Stimulated activated CD4-positive, alpha-beta T cell treated with anti-CD3 and anti-CD28 coated beads, Interleukin-15, amount 100 ng/mL, for 1 hour (primary cell): Measurements from ENCODE around the gene DDAH1.
"Not testable (repeated sequence)": the region's sequence is repeated elsewhere in the genome, so short reads cannot be mapped to it uniquely, and the experiment has no call there.

Source experiments
- DNase-seq, 2 donors: peaks; one replicate each; pipeline ENCODE4 v3.0.0-alpha.2; 2020; ENCODE audit warnings: low read depth in 1 of 2, low spot score in 1 of 2

DDAH1 gene

GRCh38 chr1:85471558-85471957, 6.6 kb upstream of the DDAH1 start:
- no peak for DNase-seq

DNA sequence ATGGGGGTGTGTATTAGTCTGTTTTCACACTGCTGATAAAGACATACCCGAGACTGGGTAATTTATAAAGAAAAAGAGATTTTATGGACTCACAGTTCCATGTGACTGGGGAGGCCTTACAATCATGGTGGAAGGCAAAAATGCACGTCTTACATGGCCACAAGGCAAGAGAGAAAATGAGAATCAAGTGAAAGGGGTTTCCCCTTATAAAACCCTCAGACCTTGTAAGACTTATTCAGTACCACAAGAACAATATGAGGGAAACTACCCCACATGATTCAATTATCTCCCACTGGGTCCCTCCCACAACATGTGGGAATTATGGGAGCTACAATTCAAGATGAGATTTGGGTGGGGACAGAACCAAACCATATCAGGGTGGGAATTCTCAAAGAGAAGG, 5.2 kb upstream of the DDAH1 start:
- not testable (repeated sequence) for DNase-seq

GRCh38 chr1:85467929-85468540, 3.1 kb upstream of the DDAH1 start:
- no peak for DNase-seq

DNA sequence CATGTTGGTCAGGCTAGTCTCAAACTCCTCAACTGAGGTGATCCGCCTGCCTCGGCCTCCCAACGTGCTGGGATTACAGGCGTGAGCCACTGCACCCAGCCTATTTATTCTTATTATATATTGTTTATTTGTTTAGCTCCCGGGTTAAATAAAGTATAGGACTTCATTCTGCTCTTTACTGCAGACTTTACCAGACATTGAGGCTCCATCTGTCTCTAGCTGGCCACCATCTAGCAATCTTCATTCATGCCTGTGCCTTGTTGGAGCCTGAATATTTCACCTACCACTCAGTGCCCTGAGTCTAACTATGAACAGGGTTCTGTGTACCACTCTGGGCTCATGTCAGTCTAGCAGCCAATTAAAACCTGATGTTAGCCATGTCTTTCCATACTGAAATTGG, 2.1 kb upstream of the DDAH1 start:
- no peak for DNase-seq

DNA sequence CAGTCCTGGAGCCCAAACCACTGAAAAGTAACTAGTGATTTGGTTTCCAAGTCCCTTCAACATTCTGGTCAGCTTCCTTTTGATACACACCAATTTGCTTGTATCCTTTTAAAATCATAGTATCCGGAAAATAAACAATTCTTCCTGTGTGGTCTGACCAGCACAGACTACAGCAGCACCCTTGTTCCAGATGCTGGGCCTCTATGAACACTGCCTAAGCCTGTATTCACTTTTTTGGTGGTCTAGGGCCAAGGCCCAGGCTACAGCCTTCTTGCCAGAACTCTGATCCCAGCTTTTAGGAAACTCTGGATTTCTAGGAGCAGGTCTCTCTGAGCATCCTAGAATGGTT, 801 bp upstream of the DDAH1 start:
- no peak for DNase-seq

GRCh38 chr1:85464497-85465098, 361 bp downstream of the DDAH1 start:
- DNase-seq, result peak in 1 of 2 donors; percentile 1

DNA sequence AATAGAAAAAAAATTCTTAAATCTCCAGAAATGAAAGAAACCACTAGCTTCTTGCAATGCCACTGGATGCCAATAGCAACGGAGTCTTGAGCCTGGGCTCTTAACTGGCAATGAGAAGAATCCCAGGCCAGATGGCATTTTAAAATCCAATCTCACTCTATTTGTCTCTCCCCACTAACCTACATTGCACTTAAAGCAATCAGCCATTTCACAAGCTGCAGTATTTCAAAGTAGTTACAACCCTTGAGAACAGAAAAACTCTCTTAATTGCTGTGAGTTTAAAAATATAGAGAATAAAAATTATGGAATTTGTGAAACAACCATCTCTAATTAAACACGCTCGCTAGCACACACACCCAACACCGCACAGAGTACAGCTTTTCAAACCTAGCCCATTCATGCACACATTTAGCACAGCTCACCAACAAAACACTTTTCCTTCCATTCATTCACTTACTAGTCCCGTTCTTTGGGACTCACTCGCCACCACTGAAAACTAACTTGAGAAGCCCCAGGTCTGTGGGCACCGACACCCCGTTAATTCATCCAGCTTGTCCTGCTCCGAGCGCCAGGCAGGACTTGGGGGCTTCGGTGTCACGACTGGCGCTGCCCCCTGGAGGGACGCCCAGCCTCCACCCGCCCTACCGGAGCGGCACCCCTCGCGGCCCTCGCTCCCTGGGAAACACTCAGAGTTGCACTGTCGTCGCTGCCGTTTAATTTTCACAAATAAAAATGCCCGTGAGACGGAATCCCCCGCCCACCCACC, 1.0 kb downstream of the DDAH1 start:
- no peak for DNase-seq

GRCh38 chr1:85462931-85463649, 1.9 kb downstream of the DDAH1 start:
- DNase-seq, result no peak

GRCh38 chr1:85461216-85461918, 3.6 kb downstream of the DDAH1 start:
- no peak for DNase-seq

DNA sequence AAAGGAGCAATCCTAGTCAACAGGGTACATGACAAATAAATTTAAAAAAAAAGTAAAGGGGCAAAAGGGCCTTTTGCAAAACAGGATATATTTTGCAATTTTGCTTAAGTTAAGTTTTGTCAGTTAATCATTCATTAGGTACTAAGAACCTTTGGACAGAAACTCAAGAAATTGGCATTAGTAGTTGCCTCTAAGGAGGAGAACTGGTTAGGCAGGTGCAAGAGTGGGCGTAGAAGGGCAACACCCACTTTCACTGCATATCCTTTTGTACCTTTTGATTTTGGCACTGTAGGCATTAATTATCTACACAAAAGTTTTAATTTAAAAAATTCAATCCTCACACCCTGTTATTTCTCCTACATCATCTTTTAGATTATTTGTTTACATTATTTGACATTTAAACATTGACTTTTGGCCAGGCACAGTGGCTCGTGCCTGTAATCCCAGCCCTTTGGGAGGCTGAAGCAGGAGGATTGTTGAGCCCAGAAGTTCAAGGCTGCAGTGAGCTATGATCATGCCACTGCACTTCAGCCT, 4.3 kb downstream of the DDAH1 start:
- no peak for DNase-seq

DNA sequence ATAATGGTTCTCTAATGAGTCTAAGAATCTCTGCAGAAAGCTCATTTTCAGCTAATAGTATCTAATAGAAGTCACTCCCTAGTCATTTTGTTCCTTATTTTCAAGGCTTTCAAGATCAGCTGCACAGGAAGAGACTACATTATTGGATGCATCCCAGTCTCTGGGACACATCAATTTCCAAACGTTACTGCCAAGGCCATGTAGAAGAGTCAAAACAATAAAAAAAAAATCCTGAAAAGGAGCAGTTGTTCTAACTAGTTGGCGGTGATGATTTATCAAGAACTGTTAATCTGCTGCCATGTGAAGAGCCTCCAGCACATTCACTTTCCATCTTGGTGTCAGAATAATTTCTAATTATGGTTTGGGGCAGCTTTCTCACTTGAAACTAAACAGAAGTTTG, 5.7 kb downstream of the DDAH1 start:
- DNase-seq, result no peak

DNA sequence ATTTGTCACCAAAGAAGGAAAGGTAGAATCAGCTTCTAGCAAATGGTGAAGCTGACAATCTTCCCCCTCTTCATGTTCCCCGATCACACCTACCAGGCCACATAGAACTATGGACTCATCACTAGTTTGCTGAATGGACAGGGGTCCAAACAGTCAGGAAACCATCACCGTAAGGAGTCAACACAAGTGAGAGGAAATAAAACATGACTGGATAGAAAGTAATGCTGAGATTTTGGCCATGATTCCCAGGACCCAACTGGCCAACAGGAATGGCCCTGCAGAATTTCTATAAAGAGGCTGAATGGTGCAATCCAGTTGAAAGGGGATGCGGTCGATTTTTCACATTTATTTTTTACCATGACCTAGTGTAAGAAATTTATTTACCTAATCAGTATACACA, 10.7 kb downstream of the DDAH1 start:
- no peak for DNase-seq

- DNase-seq, result no peak
Measured at GRCh38 chr1:85453640-85454194, 11.2 kb downstream of the DDAH1 start.

DNA sequence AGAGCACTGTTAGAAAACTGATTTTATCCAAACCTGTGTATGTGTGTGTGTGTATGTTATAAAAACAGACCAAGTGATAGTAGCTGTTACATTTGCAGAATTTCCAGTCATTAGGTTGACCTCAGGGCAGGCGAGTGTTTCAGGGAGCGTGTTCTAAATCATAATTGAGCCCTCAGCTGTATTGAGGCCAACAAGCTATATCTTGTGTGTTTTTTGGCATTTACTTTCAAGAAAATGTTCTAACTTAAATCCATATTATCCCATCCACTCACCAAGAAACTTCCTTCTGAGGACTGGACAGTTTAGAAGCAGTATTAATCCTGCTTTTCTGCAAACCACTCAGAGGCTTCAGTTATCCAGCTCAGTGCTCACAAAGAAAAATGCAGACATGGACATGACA, 12.0 kb downstream of the DDAH1 start:
- no peak for DNase-seq

GRCh38 chr1:85451236-85451830, 13.6 kb downstream of the DDAH1 start:
- no peak for DNase-seq

GRCh38 chr1:85450832-85451231, 14.1 kb downstream of the DDAH1 start:
- no peak for DNase-seq

DNA sequence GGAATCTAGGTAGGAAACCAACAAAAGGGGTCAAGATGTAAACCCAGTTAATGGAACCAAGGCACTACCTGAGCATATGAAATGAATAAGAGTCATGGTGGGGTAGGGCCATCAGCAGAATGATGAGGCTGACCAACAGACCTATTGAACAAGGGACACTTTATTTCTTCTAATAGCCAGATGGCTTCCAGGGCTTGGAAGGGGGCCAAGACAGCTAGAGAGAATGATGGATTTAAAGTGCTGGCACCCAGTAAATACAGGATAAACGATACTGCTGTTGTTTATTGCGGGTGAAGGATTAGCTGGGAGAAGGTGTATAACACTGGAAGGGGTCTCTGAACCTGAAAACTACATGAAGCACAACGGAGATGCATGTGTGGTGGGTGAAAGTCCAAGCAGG, 15.6 kb downstream of the DDAH1 start:
- DNase-seq, result no peak

DNA sequence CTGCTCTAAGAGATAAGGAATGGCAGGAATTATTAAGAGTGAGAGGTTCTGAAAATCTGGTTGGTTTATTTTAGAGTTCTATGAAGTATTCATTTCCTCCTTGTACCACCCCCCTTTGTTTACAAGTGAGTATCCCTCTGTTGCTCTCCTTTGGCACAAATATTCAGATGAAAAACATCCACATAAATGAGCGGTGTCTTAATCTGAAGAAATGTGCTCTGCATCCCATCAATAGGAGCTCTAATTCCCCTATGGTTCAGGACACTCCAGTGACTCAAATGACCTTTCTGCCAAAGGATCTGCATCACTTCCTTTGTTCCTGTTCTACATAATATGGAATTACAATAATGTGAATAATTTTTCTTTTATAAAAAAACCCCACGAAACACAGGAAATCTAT, 16.6 kb downstream of the DDAH1 start:
- no peak for DNase-seq

- no peak for DNase-seq
Measured at GRCh38 chr1:85447006-85447943, 17.7 kb downstream of the DDAH1 start.
